CD4-positive, alpha-beta T cell treated with Interleukin-4 for 4 hours (primary cell): Measurements from ENCODE around the gene MAGI2.

Source experiments
- DNase-seq: peaks from one replicate; pipeline ENCODE4 v3.0.0-alpha.2; 2020

MAGI2 gene

DNA sequence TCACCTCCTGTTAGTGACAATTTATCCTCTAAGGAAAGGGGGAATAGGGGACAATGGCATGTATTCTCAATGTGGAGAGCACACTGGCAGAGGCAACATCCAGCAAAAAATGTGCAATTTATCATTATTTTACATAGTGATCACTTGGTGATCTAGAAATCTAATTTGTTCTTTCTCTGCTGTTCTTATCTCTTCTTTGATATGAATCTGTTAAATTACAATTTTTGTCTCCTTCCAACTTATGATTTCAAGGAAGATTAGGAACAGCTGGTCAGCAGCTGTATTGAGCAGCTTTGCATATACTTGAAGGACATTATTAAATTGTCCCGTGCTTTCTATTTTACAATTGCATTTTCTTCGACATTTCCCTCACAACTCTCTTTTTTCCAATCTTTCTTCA, 213.1 kb downstream of the MAGI2 start:
- DNase-seq, result no peak

DNA sequence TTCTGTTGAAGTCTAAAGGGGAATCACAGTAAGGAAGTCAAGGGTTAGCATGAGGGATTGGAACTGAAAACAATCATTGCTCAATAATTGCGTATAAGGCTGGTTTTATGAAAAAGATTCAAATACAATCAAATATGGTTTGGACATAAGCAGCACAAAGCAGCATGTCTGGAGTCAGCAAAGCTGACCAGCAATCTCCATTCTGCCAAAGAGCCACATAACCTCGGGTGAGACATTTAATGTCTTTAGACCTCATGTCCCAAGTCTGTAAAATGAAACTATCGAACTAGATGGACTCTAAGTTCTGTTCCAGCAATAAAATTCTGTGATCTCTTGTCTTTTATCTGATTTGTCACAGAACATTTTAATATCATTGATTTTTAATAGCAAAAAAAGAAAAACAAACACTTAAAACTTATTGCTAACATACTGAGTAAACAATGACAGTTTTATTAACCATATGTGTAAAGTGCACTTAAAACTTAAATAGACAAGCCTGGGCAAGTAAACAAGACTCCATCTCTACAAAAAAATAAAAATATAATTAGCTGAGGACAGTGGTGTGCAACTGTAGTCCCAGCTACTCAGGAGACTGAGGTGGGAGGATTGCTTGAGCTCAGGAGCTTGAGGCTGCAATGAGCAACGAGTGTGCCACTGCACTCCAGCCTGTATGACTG, 217.0 kb downstream of the MAGI2 start:
- no peak for DNase-seq

GRCh38 chr7:79227044-79227443, 226.4 kb downstream of the MAGI2 start:
- no peak for DNase-seq

- DNase-seq, result no peak
These were observed 232.3 kb downstream of the MAGI2 start for GRCh38 chr7:79221211-79221610.

GRCh38 chr7:79217976-79218626, 235.4 kb downstream of the MAGI2 start:
- DNase-seq, result no peak

DNA sequence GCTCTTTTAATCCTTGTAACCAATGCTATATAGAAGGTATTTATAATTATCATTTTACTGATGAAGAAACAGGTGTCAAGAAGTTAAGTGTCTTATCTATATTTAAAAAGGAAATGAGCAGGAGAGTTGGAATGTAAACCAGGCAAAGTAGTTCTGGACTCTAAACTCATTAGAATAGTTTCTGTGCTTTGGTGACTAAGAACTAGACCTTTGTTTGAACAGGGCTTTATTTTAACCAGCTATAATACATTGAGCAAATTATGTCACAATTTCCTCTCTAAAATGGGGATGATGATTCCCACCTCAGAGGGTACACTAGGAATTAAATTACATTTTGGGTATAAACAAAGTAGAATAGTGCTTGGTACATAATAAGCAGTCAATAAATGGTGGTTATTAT, 236.0 kb downstream of the MAGI2 start:
- DNase-seq, result no peak

DNA sequence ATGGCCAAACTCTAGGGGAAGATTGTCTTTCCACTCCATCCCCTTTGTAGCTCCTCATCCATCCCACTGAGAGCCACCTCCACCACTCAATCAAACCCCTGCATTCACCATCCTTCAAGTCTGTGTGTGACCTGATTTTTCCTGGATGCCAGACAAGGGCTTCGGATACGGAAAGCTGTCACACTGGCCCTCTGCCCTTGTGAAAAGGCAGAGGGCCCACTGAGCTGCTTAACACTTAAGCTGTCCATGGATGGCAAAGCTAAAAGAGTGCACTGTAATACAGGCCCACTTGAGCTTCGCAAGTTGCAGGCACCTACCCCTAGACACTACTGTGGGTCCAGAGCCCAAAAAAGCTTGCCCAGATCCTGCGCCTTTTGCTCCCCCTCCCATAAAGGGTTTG, 237.2 kb downstream of the MAGI2 start:
- no peak for DNase-seq

GRCh38 chr7:79212334-79212733, 241.1 kb downstream of the MAGI2 start:
- DNase-seq, result no peak

GRCh38 chr7:79211724-79212123, 241.7 kb downstream of the MAGI2 start:
- no peak for DNase-seq

GRCh38 chr7:79199961-79200360, 253.5 kb downstream of the MAGI2 start:
- DNase-seq, result no peak

DNA sequence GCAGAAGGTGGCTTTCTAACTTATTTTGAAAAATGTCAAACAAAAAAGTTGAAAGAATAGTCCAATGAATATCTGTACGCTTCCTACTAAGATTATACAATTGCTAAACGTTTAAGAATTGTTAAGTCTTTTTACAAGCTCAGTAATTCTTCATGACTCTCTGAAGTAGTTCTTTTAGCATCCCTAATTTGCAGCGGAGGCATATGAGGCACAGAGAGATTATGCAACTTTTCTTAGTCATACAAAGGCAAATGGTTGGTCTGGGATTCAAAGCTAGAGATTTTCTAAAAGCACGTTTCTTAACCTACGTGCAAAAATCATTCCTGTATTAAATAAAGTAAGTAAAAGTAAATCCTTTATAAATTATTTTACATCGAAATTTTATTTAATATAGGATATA, 254.2 kb downstream of the MAGI2 start:
- DNase-seq, result no peak

GRCh38 chr7:79185605-79186004, 267.9 kb downstream of the MAGI2 start:
- no peak for DNase-seq

GRCh38 chr7:79182283-79182682, 271.2 kb downstream of the MAGI2 start:
- no peak for DNase-seq

DNA sequence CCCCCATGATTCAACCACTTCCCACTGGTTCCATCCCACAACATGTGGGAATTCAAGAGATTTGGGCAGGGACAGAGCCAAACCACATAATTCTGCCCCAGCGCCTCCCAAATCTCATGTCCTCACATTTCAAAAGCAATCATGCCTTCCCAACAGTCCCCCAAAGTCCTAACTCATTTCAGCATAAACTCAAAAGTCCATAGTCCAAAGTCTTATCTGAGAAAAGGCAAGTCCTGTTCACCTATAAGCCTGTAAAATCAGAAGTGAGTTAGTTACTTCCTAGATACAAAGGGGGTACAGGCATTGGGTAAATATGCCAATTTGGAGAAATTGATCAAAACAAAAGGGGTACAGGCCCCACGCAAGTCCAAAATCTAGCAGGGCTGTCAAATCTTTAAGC, 272.9 kb downstream of the MAGI2 start:
- DNase-seq, result no peak

GRCh38 chr7:79176859-79177477, 276.5 kb downstream of the MAGI2 start:
- DNase-seq, result no peak

DNA sequence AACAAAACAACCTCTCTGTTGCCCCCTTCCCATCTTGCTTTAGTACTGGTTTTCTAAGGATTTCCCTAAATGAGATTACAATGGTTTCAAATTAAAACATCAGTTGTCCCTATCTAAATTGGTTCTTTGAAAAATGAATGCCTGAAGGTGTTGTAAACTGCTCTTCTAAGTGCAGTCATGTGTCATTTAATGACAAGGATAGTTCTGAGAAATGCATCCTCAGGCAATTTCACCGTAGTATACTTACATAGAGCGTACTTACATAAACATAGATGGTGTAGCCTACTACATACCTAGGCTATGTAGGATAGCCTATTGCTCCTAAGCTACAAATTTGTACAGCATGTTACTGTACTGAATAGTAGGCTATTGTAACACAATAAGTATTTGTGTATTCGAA, 278.1 kb downstream of the MAGI2 start:
- DNase-seq, result no peak

GRCh38 chr7:79165225-79165624, 288.2 kb downstream of the MAGI2 start:
- no peak for DNase-seq

GRCh38 chr7:79159040-79159664, 294.3 kb downstream of the MAGI2 start:
- no peak for DNase-seq

- no peak for DNase-seq
These were observed 296.2 kb downstream of the MAGI2 start for GRCh38 chr7:79157281-79157680.

DNA sequence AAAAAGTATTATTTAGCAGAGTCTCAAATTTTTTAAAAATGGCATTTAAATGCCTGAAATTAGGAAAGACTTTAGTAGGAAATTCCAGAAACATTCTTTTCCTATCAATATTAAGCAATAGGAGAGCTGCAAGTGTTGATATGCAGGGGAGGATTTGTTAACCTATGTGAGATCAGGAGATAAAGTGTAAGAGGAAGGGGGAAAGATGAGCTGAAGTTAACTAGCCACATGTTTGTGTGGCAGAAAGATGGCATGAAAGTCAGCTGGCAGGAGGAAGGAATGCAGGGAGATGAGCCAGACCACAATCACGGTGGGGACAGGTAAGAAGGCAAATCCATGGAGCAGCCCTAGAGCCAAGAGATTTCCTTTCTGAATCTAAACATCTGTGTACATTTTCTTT, 303.6 kb downstream of the MAGI2 start:
- DNase-seq, result no peak

DNA sequence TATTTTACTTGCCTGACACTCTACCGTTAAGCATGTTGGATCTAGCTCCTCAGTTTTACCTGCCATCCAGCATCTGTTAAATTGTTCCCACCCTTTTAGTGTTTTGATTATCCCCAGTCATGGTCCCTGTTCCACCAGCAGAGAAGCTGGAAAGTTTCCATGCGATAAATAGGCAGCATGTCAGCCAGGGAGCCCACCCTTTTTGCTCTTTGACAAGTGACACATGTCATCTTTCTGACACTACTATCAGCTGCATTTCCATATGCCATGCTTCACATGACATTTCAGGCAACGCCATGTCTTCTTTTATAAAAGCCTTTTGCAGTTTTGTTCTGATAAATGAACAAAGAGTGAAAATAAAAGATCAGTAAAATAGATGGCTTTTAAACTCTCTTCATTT, 310.8 kb downstream of the MAGI2 start:
- DNase-seq, result no peak

DNA sequence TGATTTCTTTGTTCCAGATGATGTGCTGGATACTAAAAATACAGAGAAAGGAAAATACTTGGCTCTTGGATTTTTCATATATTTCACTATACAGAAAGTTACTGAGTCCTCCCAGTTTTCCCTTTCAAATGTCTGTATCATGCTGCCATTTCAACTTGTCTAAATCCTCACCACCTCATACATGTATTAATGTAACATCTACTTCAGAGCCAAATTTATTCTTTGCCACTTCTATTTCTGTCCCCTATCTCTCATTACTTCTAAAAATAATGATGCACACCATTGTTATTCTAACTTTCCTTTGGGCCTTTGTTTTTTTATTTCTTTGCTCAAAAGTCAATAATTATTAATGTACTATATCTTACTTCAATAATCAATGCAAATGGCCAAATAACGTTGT, 312.2 kb downstream of the MAGI2 start:
- DNase-seq, result no peak

DNA sequence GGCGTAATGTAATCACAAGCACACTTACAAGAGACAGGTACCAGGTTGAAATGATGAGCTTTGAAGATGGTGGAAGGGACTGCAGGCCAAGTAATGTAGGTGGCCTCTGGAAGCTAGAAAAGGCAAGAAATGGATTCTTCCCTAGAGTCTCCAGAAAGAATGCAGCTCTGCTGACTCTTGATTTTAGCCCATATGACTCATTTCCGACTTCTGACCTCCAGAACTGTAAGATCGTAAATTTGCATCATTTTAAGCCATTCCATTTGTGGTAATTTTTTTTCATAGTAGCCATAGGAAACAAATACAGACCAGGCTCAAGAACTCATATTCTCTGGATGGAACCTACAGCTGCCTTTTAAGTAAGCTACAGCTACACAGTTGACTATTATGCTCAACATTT, 315.5 kb downstream of the MAGI2 start:
- no peak for DNase-seq

DNA sequence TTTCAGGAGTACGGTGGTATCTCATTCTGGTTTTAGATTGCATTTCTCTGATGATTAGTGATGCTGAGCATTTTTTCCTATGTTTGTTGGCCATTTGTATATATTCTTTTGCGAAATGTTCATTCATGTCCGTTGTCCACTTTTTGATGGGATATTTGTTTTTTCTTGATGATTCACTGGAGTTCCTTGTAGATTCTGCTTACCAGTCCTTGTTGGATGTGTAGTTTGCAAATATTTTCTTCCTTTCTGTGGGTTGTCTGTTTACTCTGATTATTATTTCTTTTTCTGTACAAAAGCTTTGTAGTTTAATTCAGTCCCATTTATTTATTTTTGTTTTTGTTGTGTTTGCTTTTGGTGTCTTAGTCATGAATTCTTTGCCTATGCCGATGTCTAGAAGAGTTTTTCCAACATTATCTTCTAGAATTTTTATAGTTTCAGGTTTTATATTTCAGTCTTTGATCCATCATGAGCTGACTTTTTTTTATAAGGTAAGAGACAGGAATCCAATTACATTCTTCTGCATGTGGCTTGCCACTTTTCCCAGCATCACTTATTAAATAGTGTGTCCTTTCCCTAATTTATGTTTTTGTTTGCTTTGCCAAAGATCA, 320.5 kb downstream of the MAGI2 start:
- no peak for DNase-seq
